Measurements from ENCODE around the gene UTP11. TPM values are rescaled to one million over a fixed set of nuclear protein-coding genes. Genes with fewer than 3 reads are reported as not detected.

UTP11 gene
- total RNA-seq, 1 donor from 2014 or later = 29.8 TPM

- no peak for DNase-seq (ENCODE audit: low spot score)
- intact Hi-C loops (cut with DNase I) = no loop called here
These were observed 11.7 kb upstream of the UTP11 start for GRCh38 chr1:38000529-38001455.

- intact Hi-C loops (cut with DNase I) = no loop called here
- no peak for DNase-seq (ENCODE audit: low spot score)
These were observed 9.0 kb upstream of the UTP11 start for GRCh38 chr1:38003261-38004250.

DNA sequence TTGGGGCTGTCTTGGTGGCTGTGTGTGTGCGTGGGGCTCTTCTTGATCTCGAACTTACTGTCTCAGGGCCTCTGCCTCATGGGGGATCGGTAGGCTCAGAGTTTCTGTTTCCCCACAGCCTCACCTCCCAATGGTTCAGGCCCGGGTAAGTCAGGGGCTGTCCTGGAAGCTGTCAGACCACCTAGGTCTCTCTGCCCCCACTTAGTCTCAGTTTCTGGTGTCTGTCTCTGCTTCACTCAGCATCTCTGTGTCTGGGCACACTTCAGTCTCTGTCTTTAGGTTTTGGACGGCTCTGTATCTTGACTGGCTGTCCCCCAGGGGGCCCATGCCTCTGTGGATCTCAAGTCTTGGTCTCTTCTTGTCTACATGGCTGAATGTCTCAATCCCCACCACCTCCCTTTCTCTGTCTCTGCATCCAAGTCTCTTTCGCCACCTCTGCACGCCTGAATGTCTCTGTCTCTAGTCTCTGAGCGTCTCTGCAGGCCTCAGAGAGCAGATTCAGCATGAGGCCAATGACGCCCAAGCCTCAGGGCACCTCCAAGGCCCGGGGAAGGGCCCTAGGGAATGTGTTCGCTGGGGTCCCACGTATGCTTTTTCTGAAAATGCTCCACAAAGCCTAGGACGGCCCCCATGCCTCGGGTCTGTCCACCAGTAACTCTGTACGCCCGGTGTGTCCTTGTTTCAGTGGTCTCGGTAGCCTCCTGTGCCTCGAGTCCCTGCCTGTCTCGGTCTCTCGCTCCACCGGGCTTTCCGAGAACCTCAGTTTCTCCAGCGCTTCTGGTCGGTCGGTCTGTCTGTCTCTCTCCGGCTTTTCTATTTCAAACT lies 8.0 kb upstream of the UTP11 start:
- DNase-seq (ENCODE audit: low spot score) = no peak

GRCh38 chr1:38005195-38006007 lies 7.1 kb upstream of the UTP11 start, which contains the start of gene FHL3:
Gene FHL3, minus strand, starts transcription at chr1:38005514. Its CDS starts 6,102 bp downstream, at chr1:37999412.
- peak; percentile 81 for DNase-seq (ENCODE audit: low spot score)
- intact Hi-C loops (cut with DNase I) = no loop called here

More for the DNA sequence above, 8.0 kb upstream of the UTP11 start:
- intact Hi-C loops (cut with DNase I) = no loop called here

- no peak for DNase-seq (ENCODE audit: low spot score)
- intact Hi-C loops (cut with DNase I) = no loop called here
These were observed 6.3 kb upstream of the UTP11 start for GRCh38 chr1:38006008-38006828.

GRCh38 chr1:38009088-38009840 lies 3.3 kb upstream of the UTP11 start:
- DNase-seq (ENCODE audit: low spot score) = no peak
- intact Hi-C loops (cut with DNase I) = no loop called here

- intact Hi-C loops (cut with DNase I) = no loop called here
- no peak for DNase-seq (ENCODE audit: low spot score)
These were observed 2.7 kb upstream of the UTP11 start for GRCh38 chr1:38009841-38010180.

- no peak for DNase-seq (ENCODE audit: low spot score)
- intact Hi-C loops (cut with DNase I) = loop anchor here (2.0 kb wide), 1 partner anchor 22 kb away; the partner anchor contains the start of gene SF3A3
These were observed 691 bp downstream of the UTP11 start for GRCh38 chr1:38013227-38013622.

- no peak for DNase-seq (ENCODE audit: low spot score)
- intact Hi-C loops (cut with DNase I) = no loop called here
These were observed 1.6 kb downstream of the UTP11 start for GRCh38 chr1:38014171-38014570.

DNA sequence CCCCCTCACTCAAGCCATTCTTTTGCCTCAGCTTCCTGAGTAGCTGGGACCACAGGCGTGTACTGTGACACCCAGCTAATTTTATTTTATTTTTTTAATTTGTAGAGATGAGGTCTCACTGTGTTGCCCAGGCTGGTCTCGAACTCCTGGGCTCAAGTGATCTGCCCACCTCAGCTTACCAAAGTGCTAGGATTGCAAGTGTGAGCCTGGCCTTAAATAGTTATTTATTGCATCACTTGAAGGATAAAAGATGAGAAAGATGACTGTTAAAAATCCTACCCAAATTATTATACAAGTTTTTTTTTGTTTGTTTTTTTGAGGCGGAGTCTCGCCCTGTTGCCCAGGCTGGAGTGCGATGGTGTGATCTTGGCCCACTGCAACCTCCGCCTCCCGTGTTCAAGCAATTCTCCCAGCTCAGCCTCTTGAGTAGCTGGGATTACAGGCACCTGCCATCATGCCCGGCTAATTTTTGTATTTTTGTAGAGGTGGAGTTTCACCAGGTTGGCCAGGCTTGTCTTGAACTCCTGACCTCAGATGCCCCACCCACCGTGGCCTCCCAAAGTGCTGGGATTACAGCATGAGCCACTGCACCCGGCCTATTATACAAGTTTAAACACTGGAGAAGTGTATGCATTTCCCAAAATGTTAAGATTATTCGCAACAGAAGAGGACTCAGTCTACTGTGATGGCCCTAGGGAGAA lies 2.3 kb downstream of the UTP11 start:
- DNase-seq (ENCODE audit: low spot score) = peak; percentile 39
- intact Hi-C loops (cut with DNase I) = no loop called here

DNA sequence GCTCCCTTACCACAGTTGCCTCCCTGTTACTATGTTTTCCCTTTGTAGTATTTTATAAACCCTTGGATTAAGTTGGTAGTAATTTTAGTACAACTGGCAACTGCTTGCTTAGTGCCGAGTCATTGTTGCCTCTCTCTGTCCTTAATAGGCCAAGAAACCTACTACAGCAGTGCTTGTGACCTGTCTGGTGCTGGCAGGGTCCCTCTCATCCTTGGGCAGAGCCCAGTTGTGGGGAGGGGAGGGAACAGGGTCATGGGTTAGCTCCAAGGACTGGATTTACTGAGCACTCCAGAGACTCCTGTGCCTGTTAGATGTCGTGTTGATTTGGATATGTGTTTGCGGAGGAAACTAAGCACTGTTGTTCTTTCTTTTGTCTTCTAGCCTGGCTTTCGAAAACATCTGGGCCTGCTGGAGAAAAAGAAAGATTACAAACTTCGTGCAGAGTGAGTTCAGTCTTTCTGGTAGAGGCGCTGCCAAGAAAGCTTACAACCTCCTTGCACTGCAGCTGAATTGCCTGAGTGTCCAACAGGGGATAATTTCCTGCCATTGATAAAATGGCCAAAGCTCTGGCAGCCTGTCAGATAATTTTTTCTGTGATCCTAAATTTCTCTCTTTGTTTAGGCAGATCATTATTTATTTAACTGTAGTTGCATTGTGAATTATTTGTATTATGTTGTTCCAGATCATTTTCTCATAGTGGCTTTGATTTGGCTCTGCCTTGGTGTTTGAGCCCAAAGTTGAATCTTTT lies 3.6 kb downstream of the UTP11 start:
- peak; percentile 56 for DNase-seq (ENCODE audit: low spot score)
- intact Hi-C loops (cut with DNase I) = no loop called here

DNA sequence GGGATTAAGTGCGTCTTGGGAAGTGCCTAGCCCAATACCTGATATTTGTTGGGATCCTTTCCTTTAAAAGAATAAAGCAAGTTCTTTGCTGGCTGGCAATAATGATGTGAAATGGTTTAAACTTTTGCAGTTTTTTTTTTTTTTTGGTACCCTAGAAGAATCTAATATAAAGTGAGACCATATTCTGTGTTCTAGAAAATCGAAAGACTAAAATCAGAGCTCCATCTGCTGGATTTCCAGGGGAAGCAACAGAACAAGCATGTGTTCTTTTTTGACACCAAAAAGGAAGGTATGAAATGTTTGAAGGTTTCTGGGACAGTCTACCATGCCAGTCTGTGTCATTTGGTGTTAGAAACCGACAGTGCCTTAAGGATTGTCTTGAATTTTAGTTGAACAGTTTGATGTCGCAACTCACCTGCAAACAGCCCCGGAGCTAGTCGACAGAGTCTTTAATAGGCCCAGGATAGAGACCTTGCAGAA lies 6.4 kb downstream of the UTP11 start:
- DNase-seq (ENCODE audit: low spot score) = no peak
- intact Hi-C loops (cut with DNase I) = no loop called here

DNA sequence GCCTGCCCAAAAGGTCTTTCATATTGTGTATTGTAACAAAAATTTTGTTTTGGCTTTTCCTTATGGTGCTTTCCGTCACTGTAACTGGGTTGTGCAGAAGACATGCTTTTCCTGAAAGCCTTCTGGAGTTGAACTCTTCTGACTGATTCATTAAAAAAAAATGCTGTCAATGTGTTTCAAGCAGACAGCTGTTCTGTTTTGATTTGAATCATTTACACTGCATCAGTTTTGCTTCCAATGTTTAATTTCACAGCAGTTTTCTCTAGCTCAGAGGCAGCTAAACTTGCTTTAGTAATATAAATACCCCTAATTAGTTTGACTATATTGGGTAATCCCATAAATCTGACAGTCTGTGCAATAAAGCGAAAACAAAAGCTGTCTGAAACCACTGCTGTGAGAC lies 7.9 kb downstream of the UTP11 start:
- intact Hi-C loops (cut with DNase I) = loop anchor here (10.0 kb wide), 1 partner anchor 814 kb away; no protein-coding TSS in a partner anchor
- no peak for DNase-seq (ENCODE audit: low spot score)

DNA sequence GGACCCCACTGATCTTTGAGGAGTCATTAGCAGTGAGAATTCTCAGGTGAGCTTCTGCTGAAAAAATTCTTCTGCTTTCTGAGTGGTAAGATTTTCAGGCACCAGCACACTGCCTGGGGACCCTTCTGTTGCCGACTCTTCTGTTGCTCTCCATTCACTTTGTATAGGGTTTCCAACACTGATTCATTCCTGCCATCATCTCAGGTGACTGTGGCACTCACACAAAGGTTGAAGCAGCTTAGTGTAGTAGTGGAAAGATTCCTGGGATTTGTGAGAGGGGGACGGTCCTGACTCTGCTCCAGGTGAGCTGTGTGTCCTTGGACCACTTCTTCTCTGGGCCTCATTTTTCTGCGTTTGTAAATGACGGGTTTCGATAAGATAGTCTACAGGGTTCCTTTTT lies 9.4 kb downstream of the UTP11 start:
- DNase-seq (ENCODE audit: low spot score) = no peak
- intact Hi-C loops (cut with DNase I) = loop anchor here (10.0 kb wide), 1 partner anchor 813 kb away; no protein-coding TSS in a partner anchor

DNA sequence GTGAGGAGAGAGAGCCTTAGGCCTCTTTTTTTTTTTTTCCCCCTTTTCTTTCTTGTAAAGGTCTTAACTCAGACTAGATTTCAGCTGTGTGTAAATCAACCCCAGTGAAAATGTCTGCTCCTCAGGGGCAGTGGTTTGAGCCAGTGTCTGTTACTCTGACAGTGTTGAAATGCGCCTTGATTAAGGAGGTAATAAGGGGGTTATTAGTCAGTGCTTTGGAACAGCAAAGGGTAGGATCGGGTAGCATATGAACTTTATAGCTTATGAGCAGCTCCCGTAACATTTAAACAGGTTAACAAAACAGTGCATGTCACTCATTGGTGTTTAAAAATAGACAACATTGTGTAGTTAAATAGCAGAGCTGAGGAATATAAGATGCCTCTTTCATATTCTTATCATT lies 10.3 kb downstream of the UTP11 start:
- no peak for DNase-seq (ENCODE audit: low spot score)
- intact Hi-C loops (cut with DNase I) = loop anchor here (10.0 kb wide), 1 partner anchor 812 kb away; no protein-coding TSS in a partner anchor
